PFSK-1 (cell line): ENCODE results near the gene KRTAP5-1.

Experiments used
- POLR2AphosphoS5 ChIP-seq: IDR thresholded peaks from 2 replicates; pipeline ENCODE4 v1.6.1; 2012; ENCODE audit warnings: low read depth, mild to moderate bottlenecking, control low read depth, low read length, moderate library complexity
- SIN3A ChIP-seq: IDR thresholded peaks from 2 replicates; pipeline ENCODE4 v1.6.1; 2012; ENCODE audit warnings: mild to moderate bottlenecking, low read length, moderate library complexity, borderline replicate concordance; ENCODE audit not compliant: insufficient read depth

- no peak for TF ChIP-seq POLR2AphosphoS5
- TF ChIP-seq SIN3A, result no peak
Observed at GRCh38 chr11:1556278-1556902, 28.7 kb downstream of the KRTAP5-1 start.
